Epithelial cell of proximal tubule (primary cell): ENCODE data around the gene WSB2. TPM values are rescaled to one million over a fixed set of nuclear protein-coding genes. Genes with fewer than 3 reads are reported as not detected.
A peak's percentile ranks its signal among the peaks of the same experiment; 100 is the strongest.
"Not testable (repeated sequence)": the region's sequence is repeated elsewhere in the genome, so short reads cannot be mapped to it uniquely, and the experiment has no call there.

ENCODE experiments used
- DNase-seq: peaks from one replicate; pipeline ENCODE4 v3.0.0-alpha.2; 2011; ENCODE audit warnings: low read depth
- H3K4me3 ChIP-seq: 2 replicates; pipeline ENCODE4 v1.5.1; 2011; ENCODE audit warnings: low read depth, mild to moderate bottlenecking, low read length
- total RNA-seq: library from RNA; depleted of rRNA; stranded (reverse); fragments of >200 nt; gene quantifications from 2 replicates; pipeline ENCODE4 v1.2.3, GENCODE V29; 2015
- TF ChIP-seq, protein P1 (sequence below): conservative IDR thresholded peaks from 2 replicates; pipeline ENCODE4 v1.5.1; 2012; ENCODE audit warnings: low read depth, mild to moderate bottlenecking, low read length

Gene WSB2
- total RNA-seq, 1 donor from 2014 or later, result 79.6 TPM

GRCh38 chr12:118022728-118023109 lies 38.3 kb downstream of the WSB2 start:
- H3K4me3 ChIP-seq, result no peak overlapping the region
- TF ChIP-seq, protein P1, sequence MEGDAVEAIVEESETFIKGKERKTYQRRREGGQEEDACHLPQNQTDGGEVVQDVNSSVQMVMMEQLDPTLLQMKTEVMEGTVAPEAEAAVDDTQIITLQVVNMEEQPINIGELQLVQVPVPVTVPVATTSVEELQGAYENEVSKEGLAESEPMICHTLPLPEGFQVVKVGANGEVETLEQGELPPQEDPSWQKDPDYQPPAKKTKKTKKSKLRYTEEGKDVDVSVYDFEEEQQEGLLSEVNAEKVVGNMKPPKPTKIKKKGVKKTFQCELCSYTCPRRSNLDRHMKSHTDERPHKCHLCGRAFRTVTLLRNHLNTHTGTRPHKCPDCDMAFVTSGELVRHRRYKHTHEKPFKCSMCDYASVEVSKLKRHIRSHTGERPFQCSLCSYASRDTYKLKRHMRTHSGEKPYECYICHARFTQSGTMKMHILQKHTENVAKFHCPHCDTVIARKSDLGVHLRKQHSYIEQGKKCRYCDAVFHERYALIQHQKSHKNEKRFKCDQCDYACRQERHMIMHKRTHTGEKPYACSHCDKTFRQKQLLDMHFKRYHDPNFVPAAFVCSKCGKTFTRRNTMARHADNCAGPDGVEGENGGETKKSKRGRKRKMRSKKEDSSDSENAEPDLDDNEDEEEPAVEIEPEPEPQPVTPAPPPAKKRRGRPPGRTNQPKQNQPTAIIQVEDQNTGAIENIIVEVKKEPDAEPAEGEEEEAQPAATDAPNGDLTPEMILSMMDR, result no peak
- no peak for DNase-seq

DNA sequence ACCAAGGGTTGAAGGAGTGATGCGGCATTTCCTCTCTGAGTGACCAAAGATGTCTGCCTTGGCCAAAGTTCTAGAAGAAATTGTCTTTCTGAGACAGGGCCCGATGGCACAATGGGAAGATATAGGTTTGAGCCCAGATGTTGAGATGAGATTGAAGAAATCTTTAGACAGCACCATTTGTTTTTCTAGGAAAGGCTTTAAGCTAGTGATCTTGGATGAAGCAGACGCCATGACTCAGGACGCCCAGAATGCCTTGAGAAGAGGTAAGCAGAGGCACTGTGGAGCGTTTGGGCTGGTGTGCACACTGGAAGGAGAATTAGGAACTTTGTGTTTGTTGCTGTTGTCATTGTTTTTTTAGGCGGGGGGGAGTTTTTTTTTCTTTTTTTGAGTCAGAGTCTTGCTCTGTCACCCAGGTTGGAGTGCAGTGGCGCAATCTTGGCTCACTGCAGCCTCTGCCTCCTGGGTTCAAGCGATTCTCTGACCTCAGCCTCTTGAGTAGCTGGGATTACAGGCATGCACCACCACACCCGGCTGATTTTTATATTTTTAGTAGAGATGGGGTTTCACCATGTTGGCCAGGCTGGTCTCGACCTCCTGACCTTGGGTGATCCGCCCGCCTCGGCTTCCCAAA lies 38.8 kb downstream of the WSB2 start:
- not testable (repeated sequence) for DNase-seq, H3K4me3 ChIP-seq

- DNase-seq, result no peak
- H3K4me3 ChIP-seq, result no peak overlapping the region
- TF ChIP-seq, protein P1, result no peak
Measured at GRCh38 chr12:118020036-118020435, 40.9 kb downstream of the WSB2 start.

DNA sequence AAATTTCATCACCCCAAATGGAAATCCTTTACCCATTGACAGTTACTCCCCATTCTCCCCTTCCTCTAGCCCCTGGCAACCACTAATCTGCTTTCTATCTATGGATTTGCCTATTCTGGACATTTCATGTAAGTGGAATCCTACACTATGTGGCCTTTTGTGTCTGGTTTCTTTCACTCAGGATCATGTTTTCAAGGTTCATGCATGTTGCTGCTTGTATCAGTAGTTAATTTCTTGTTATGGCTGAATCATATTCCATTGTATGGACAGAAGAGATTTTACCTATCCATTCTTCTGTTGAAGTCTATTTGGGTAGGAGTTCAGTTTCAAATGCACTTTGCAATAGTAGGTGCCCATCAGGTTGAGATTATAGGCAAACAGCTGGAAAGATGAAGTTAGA lies 43.1 kb downstream of the WSB2 start:
- DNase-seq, result no peak
- H3K4me3 ChIP-seq, result no peak overlapping the region
- TF ChIP-seq, protein P1, result no peak

DNA sequence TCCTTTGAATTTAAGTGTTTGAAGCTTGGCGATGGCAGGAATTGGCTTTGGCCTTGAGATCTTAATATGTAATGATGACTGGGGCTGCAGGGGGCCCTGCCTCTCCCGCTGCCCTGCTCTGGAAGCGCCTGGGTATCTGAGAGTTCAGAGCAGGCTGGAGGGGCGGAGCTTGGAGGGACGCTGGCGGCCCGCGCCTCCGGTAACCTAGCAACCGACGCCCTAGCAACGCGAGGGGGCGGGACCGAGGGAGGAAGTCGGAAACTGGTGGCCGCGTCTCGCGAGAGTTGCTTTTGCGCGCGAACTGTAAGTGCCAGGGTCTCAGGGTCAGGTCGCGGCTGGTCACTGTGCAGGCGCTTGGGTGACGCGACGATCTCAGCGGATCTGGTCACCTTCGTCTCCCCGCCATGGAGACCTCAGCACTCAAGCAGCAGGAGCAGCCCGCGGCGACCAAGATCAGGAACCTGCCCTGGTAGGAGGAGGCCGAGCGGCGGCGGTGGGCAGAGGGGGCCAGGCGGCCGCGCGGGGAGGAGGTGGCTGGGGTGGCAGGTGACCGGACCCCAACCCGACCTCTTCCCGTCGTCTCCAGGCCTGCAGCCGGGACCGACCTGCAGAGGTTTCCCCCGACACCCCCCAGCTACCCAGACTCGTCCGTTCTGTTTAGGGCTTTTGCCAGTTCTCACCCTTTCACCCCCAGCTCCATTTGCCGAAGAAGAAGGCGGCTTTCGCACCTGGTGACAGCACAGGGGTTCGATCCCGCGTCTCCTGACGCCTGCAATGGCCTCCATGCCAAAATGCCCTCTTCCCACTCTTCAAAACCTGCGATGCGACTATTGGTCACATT lies 44.3 kb downstream of the WSB2 start, which contains the start of gene RFC5:
Gene RFC5, plus strand, starts transcription at position 280 of the 841 bp plus-strand sequence. Its CDS starts 125 bp downstream, at position 405.
- peak; percentile 49 for DNase-seq
- H3K4me3 ChIP-seq, result peak within 1 kb of the TSS; percentile 93
- TF ChIP-seq, protein P1, result no peak

GRCh38 chr12:118015944-118016343 lies 45.0 kb downstream of the WSB2 start:
- DNase-seq, result no peak
- H3K4me3 ChIP-seq, result peak overlapping the region; percentile 93
- TF ChIP-seq, protein P1, result no peak

DNA sequence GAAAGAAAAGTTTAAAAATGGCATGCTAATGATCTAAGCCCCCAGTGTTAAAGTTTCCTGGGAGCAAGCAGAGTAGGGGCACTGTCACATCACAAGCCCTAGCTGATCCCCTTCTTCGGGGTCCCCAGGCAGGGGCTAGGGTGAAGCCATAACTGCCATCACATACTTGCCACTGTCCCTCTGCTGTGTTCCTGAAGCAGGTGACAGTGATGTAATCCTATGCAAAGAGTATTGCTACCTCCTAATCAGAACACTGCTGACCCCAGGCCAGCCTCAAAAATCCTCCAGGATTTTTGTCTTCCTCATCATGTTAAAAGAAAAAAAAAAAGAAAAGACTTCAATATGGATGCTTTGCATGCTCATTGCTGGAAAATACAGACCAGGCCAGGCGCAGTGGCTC lies 45.7 kb downstream of the WSB2 start:
- no peak overlapping the region for H3K4me3 ChIP-seq
- TF ChIP-seq, protein P1, result no peak
- no peak for DNase-seq
